Embryonic facial prominence (tissue), 1 donor: ENCODE results near the gene MSANTD3.
"Not testable (repeated sequence)": the region's sequence is repeated elsewhere in the genome, so short reads cannot be mapped to it uniquely, and the experiment has no call there.

Experiments
- DNase-seq: peaks from one replicate; pipeline ENCODE4 v3.0.0-alpha.2; 2016; ENCODE audit errors: extremely low spot score

MSANTD3 gene, protein sequence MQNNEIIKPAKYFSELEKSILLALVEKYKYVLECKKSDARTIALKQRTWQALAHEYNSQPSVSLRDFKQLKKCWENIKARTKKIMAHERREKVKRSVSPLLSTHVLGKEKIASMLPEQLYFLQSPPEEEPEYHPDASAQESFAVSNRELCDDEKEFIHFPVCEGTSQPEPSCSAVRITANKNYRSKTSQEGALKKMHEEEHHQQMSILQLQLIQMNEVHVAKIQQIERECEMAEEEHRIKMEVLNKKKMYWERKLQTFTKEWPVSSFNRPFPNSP

DNA sequence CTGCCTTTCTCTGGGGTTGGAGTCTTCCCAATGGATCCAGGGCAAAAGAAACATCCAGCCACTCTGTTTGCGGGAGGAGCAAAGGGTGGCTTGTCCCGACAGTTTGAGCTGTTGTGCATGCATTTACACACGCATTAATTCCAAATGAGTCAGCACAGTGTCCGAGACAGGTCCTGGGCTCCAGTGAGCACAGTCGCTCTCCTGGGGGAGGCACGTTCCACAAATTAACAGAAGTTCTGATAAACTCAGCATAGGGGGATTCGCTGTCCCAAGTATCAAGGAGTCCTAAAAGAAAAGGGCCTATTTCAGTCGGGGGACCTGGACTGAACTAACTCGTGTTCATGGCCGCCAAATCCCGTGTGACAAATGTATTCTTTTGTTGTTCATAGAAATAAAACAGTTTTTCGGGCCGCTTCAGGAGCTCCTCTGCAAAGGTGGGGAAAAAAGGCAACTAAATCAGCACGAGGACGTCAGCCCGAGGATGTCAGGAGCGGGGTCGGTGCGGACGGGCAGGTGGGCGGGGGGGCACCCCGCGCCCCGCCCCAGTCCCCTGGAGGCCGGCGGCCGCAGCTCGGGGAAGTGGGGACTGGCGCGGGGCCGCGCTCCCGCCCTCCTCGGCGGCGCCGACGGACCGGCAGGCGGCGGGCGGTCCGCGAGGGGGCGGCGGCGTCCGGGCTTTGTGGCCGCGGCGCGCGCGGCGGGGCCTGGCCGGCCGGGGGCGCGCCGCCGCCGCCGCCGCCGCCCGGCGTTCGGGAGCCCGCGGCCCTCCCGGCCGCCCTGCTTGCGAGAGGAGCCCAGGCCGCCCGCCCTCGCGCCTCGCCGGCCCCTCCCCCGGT, at the start of gene MSANTD3:
TSS of gene MSANTD3 (plus strand) at position 614 of the 836 bp plus-strand sequence. CDS start 14,796 bp downstream, outside the sequence.
- DNase-seq: no peak

DNA sequence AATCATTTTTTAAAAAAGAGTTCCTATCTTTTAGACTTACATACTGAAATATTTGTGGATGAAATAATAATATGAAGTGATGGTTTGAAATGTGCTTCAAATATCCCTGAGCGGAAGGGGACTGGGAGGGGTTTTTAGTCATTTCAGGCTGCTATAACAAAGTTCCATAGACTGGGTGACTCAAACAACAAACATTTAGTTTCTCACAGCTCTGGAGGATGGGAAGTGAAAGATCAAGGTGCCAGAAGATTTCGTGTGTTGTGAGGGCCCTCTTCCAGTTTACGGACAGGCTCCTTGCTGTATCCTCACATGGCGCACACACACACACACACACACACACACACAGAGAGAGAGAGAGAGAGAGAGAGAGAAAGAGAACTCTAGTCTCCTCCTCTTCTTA, 47.1 kb upstream of the MSANTD3 start:
- DNase-seq: no peak

DNA sequence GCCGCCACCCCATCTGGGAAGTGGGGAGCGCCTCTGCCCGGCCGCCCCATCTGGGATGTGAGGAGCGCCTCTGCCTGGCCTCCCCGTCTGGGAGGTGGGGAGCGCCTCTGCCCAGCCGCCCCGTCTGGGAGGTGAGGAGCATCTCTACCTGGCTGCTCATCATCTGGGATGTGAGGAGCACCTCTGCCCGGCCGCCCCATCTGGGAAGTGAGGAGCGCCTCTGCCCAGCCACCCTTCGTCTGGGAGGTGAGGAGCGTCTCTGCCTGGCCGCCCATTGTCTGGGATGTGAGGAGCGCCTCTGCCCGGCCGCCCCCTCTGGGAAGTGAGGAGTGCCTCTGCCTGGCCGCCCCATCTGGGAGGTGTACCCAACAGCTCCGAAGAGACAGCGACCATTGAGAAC, 34.0 kb upstream of the MSANTD3 start:
- not testable (repeated sequence) for DNase-seq

DNA sequence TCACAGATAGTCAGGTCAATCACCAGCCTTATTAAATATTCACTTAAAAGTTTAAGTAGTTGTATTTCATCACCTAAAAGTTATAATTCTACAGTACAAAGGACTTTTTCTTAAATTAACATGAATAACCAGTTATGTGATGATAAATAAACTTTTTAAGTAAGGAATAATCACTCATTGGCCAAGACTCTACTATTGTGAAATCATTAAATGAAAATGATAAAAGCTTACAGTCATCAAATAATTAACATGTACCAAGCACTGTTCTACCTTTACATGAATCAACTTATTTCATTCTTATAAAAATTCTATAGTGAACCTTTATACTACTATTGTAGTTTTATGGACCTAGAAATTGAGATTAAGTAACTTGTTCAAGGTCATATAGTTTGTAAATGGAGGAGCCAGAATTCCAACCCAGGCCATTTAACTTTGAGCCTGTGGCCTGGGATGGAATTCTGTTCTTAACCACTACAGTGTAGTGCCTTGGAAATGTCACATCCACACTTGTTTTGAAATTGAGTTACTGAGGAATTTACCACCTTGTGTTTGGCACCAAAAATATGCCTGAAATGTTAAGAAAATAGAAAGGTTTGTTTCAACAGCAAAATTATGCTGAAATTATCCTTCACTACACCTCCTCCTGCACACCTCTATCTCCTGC, 32.8 kb upstream of the MSANTD3 start:
- DNase-seq: no peak

DNA sequence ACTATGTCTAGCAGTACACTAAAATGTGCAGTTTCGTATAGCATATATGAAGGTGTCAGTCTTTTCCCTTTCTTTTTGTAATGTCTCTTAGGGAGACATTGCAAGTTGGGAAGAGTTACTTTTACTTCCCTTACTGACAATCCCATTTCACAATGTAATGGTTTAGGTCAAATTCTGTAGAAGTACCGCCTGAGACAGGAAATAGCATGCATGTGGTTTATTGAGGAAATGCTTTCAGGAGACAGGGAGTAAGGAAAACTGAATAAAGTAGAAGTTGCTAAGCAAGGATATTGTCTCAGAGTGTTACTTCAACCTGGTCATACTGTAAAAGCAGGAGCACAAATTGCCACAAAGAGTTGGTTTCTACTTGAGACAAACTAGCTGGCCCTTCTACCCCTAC, 32.1 kb upstream of the MSANTD3 start:
- no peak for DNase-seq

DNA sequence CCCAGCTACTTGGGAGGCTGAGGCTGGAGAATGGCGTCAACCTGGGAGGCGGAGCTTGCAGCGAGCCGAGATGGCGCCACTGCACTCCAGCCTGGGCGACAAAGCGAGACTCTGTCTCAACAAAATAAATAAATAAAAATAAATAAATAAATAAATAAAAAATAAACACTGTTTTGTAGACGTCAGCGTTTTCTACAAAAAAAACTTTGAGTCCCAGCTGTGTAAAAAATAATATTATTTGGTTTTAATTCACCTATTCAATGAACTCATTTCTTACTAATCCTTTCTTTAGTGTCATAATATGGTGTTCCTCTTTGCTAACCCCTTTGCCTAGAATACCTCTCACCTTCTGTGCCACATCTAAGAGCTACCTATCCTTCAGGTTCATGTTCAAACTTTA, 30.2 kb upstream of the MSANTD3 start:
- DNase-seq: no peak

DNA sequence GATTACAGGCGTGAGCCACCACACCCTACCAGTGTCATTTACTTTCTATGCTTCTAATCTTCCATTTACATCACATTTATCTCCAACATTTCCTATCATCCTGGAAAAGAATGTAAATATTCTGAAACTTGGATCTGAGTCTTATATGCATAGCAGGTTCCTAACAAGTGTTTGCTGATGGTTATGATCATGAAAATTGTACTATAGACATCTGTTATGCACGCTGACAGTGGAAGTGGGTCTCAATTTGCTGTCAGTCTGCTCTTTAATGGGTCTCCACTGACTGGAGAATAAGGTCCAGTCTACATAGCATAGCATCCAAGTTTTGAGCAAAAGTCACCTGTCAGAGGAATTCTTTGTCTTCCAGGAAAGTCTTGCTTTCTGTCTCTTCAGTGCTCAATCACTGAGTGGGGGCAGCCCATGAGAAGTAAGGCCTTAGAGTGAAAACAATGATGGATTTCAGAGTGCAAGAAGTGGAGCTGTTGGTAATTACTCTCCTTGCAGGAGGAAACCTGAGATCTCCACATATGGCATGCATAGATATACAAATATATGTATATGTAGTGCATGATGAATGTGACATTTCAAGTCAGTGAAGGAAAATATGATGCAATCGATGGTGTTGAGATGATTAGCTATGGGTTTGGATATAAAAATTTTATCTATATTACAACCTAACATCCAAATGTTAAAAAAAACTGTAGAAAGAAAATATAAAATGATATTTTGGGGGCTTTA, 29.2 kb upstream of the MSANTD3 start:
- no peak for DNase-seq

DNA sequence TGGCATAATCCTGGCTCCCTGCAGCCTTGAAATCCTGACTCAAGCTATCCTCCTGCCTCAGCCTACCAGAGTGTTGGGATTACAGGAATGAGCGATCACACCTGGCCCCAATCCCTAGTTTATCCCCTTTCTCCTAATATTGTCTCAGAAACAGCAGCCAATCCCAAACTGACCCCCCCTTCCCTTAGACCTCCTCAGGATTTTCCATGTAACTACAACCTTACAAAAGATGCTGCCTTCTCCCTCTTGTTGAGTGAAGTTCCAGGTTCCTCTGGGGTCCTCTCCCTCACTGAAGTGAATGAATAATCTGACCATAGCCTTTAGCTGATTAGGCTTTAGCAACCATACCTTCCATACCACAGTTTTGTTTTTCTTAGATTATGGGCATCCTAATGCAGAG, 25.9 kb upstream of the MSANTD3 start:
- no peak for DNase-seq

DNA sequence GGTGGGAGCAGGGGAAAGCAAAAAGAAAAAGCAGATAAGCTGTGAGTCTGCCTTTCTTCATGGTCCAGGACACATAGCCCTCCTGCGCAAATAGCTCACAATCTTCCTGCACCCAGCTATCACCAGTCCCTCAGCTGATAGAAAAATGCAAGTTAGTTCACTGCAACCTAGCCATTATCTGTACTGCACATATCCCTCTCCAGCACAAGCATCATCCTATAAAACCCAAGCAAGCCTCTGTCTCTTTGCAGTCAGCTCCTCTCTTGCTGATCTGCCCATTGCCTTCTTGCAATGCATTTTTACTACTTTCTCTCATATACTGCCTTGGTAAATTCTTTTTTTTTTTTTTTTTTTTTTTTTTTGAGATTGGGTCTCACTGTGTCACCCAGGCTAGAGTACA, 20.0 kb upstream of the MSANTD3 start:
- no peak for DNase-seq

DNA sequence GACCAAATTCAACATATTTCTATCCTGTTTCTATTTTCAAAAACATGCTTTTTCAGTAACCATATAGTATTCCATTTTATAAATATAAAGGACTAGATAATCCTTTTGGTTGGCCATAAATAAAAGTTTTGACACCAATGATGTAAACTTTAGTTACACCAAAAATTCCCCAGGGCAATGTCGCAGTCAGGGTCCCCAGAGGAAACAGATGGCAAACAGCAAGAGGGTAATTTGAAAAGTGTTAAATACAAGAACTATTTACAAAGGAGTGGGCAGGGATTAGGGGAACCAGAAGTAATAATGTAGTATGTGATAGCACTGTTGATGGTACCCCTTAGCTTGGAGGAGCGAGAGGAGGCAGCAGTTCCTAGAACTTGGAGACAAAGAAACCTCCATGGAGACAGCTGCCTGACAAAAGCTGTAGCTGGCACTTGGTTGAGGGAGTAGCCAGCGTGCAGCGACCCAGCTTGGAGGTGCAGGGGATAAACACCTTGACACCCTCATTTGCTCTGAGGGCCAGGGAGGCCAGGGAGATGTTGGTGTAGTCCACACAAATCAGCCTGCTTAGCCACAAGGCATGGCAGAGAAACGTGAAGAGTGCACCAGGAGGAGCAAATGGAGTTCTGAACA, 18.3 kb upstream of the MSANTD3 start:
- DNase-seq: no peak

DNA sequence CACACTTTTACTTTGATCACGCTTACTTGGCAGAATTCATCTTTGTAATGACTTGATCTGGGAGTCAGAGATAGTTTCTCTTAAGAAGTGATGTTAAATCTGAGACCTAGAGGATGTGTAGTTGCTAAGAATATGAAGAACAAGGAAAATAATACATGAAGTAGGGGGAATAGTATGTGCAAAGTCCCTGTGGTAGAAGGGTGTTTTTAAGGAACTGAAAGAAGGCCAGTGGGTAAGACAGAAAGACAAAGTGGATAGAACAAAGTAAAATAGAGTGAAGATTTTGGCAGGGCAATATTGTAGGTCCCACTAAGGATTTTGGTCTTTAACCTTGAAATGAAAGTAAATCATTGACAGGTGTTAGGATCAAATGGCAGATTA, 17.8 kb upstream of the MSANTD3 start:
- no peak for DNase-seq

DNA sequence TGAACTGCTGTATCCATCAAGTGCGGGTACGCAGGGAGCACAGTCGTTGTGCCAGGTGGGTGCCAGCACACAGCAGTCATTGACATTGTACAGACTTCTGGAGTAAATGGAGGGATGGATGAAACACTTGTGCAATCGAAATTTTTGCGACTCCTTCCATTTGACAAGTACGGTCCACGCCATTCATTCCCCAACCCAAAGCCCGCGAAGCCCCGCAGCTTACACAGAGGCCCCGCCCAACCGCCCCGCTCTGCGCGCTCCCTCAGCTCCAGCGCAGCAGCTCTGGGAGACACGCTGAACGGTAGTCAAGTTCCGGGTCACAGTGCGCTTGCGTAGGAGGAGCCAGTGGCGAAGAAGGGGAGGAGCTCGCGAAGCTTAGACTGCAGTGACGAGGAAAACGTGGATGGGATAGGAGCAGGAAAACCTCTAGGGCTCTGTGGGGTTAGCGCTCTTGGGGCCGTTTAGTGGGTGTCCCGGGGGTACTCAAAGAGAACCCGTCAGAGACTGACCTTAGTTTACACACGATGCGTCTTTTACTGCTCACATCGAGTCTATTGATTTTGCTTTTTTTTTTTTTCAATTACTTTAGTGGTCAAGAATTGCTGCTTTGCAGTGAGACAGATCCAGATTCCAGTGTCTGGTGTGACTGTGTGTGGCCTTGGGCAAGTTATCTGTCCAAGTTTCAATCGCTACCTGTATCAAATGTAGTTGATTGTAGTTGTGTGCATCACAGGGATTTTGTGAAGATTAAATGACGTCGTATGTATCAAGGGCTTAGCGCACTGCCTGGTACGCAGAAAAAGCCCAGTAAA, 15.3 kb upstream of the MSANTD3 start:
- DNase-seq: peak; percentile 84

DNA sequence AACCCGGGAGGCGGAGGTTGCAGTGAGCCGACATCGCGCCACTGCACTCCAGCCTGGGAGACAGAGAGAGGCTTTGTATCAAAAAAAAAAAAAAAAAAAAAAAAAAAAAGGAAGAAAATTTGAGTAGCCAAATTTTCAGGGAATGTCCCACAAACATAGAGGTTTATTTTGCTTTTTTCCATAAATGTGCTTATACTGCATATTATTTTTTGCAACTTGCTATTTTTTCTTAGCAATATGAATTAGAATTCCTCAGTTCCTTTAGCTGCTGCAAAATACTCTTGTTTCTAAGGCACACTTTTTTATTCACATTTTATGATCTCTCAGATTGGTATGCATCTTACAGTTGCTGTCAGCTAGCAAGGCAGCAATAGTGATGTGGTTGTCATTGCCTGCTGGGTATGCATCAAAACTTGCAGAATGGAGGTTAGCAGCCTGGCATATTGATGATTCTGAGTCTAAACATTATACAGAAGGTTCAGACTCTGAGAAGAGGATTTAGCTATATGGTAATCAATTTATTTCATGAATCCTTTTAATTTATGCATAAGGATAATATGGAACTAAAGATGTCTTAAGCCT, 13.0 kb upstream of the MSANTD3 start:
- DNase-seq: no peak

DNA sequence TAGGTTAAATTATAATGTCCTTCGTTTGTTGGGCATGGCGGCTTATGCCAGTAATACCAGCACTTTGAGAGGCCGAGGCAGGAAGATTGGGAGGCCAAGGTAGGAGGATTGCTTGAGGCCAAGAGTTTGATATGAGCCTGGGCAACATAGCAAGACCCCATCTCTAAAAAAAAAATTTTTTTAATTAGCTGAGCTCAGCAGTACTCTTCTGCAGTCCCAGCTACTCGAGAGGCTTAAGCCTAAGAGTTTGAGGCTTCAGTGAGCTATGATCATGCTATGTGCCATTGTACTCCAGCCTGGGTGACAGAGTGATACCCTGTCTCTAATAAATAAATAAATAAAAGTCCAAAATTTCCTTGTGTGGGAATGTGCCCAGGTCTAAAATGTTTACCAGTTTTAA, 9.1 kb upstream of the MSANTD3 start:
- DNase-seq: no peak

DNA sequence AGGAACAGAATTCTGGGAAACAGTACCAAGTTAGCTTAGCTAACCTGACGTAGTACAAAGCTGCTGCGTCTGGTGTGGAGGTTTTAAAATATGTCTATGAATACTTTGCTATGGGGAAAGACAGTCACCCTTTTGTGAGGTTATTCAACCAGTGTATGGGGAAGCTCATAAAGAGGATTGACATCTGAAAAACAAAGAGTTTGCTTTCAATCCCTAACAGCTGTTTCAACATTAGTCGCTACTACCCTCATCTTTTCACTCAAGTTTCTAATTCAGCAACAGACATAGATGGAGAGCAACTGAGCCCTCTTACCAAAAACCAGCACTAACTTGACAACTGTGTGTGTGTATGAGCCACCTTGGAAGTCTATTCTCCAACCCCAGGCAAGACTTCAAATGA, 7.8 kb upstream of the MSANTD3 start:
- no peak for DNase-seq

DNA sequence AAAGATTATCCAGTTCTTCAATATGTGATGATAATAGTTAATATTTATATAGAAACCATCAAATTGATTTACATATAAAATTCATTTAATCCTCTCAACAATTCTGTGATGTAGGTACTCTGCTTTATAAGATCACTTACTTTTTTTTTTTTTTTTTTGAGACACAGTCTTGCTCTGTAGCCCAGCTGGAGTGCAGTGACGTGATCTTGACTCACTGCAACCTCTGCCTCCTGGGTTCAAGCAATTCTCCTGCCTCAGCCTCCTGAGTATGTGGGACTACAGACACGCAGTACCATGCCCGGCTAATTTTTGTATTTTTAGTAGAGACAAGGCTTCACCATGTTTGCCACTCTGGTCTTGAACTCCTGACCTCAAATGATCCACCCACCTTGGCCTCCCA, 5.8 kb upstream of the MSANTD3 start:
- not testable (repeated sequence) for DNase-seq

DNA sequence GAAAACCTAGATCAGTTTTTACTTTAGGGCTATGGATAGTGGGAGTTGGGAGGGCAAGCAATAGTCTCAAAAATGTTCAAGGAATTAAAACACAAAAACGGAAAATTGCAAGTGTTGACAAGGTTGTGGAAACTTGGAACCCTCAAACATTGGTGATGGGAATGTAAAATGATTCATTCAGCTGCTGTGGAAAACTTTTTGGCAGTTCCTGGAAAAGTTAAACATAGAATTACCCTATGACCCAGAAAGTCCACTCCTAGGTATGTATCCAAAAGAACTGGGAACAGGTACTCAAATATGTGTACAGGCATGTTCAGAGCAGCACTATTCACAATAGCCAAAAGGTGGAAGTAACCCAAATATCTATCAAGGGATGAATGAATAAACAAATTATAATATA, 1.2 kb upstream of the MSANTD3 start:
- DNase-seq: no peak

DNA sequence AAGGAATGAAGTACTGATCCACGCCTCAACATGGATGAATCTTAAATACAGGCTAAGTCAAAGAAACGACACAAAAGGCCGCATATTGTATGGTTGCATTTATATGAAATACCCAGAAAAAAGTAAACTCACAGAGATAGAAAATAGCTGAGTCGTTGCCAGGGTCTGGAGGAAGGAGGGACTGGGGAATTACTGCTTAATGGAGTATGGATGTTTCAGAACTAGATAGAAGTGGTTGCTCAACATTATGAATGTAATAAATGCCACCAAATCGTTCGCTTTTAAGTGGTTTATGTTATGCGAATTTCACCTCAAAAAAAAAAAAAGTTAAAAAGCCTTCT, 784 bp upstream of the MSANTD3 start:
- no peak for DNase-seq

DNA sequence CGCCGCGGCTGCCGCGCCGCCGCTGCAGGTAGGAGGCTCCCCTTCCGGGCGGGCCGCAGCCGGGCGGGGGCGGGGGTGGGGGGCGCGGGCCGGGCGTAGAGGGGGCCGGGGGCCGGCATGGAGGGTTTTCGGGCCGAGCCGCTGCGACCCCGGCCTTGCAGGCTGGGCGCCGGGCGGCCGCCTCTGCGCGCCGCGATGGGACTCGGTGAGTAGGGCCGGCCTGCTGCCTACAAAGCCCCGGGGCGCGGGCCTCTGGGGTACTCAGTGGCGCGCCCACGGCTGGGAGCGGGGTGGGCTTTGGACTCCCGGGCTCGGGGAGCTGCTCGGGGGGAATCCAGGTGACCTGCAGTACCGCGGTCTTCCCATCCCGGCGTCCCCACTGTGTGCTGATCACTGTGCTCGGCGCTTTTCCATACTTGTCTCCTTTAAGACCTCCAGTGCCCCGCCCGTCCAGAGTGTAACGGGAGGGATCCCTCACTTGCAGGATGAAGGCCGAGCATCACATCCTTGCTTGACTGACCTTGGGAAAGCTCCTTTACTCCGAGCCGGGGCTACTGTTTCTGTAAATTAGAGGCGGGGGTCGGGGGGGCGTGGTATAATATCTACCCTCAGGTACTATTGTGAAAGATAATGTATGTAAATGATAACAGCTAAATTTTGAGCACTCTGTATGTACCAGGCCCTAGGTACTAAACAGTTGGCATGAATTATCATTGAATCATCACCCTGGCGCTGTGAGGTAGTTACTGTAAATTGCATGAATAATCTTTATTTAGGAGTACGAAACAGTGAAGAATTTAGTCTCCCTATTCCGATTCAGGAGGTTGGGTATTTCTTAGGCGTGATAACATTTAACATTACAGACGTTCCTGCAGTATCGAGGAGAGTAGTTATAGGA, 672 bp downstream of the MSANTD3 start:
- DNase-seq: no peak
